Common myeloid progenitor, CD34-positive (primary cell): ENCODE results near the gene MAP3K12.

Experiments used
- CTCF ChIA-PET: fragments of 350-600 bp; sonication (Branson Sonifier 250); formaldehyde crosslinking; loops from one replicate; lab custom pipeline; 2021; ENCODE audit warnings: antibody characterized with exemption; lab: Charles Lee
- POLR2A ChIA-PET: fragments of 350-600 bp; sonication (Branson Sonifier 250); formaldehyde crosslinking; loops from one replicate; lab custom pipeline; 2021; ENCODE audit warnings: antibody characterized with exemption; lab: Charles Lee
- DNase-seq, 3 donors: peaks; one replicate each; pipeline versions ENCODE4 v3.0.0 to v3.0.0-alpha.2; 2013
- H3K27ac ChIP-seq, 2 experiments: 1 replicate in 1 of 2; 2 replicates in 1 of 2; pipeline ENCODE4 v1.7.0; 2013; ENCODE audit warnings: inconsistent platforms in 2 of 2, low read length in 2 of 2, mild to moderate bottlenecking in 2 of 2, low read depth in 1 of 2, moderate library complexity in 1 of 2; ENCODE audit not compliant: severe bottlenecking in 2 of 2, insufficient read depth in 1 of 2, poor library complexity in 1 of 2
- H3K27me3 ChIP-seq, 5 experiments: replicated peaks in 2 of 5; 1 replicate in 3 of 5; 2 replicates in 2 of 5; pipeline versions ENCODE4 v1.6.1 to v1.7.0; 2013; ENCODE audit warnings: low read length in 4 of 5, mild to moderate bottlenecking in 2 of 5, moderate library complexity in 2 of 5, inconsistent platforms in 1 of 5; ENCODE audit not compliant: insufficient read depth in 5 of 5, control insufficient read depth in 4 of 5
- H3K36me3 ChIP-seq, 4 experiments: 1 replicate in 2 of 4; 2 replicates in 2 of 4; pipeline versions ENCODE4 v1.6.1 to v1.7.0; 2013; ENCODE audit warnings: low read length in 3 of 4, control low read depth in 1 of 4, mild to moderate bottlenecking in 1 of 4; ENCODE audit not compliant: control insufficient read depth in 4 of 4, insufficient read depth in 4 of 4
- H3K4me1 ChIP-seq, 4 experiments: 1 replicate in 3 of 4; 2 replicates in 1 of 4; pipeline versions ENCODE4 v1.6.1 to v1.7.1; 2013; ENCODE audit warnings: low read length in 3 of 4, mild to moderate bottlenecking in 3 of 4, control low read depth in 1 of 4, inconsistent platforms in 1 of 4, moderate library complexity in 1 of 4; ENCODE audit not compliant: control insufficient read depth in 4 of 4, insufficient read depth in 4 of 4; ENCODE audit errors: control extremely low read depth in 1 of 4
- H3K4me3 ChIP-seq, 7 experiments: 1 replicate in 4 of 7; 2 replicates in 3 of 7; pipeline versions ENCODE4 v1.5.1 to v1.7.0; 2013; ENCODE audit warnings: mild to moderate bottlenecking in 7 of 7, low read length in 6 of 7, moderate library complexity in 6 of 7, inconsistent platforms in 2 of 7, low read depth in 2 of 7, control low read depth in 1 of 7; ENCODE audit not compliant: insufficient read depth in 4 of 7, control insufficient read depth in 1 of 7; ENCODE audit errors: extremely low read depth in 1 of 7
- H3K9me3 ChIP-seq, 5 experiments: 1 replicate in 4 of 5; 2 replicates in 1 of 5; pipeline versions ENCODE4 v1.6.1 to v1.7.1; 2013; ENCODE audit warnings: low read length in 4 of 5, mild to moderate bottlenecking in 2 of 5, inconsistent platforms in 1 of 5, low read depth in 1 of 5, moderate library complexity in 1 of 5; ENCODE audit not compliant: control insufficient read depth in 4 of 5, insufficient read depth in 2 of 5; ENCODE audit errors: control extremely low read depth in 1 of 5
- WGBS: methylation state at CpG from one replicate; pipeline ENCODE4 v1.1.5; 2013; ENCODE audit not compliant: insufficient coverage; 5-methylcytosine and 5-hydroxymethylcytosine counted together

MAP3K12 gene

GRCh38 chr12:53510181-53510812, 11.0 kb upstream of the MAP3K12 start:
- H3K36me3 ChIP-seq: peaks cover 11 to 70% (median 51%) of the 10 kb centered on the region in 4 experiments
- 94% methylated on average over 5 of the region's 9 CpGs for WGBS
- CTCF ChIA-PET: interaction anchor here (0.6 to 10.5 kb wide), 15 partner anchors 9 to 1256 kb away, joined by 3 to 130 read pairs (median 5); partner anchors contain the start of genes MAP3K12 and TARBP2
- no peak overlapping the region for H3K4me3 ChIP-seq
- H3K27me3 ChIP-seq: no peaks in the 10 kb centered on the region
- POLR2A ChIA-PET: interaction anchor here (0.6 kb wide), 1 partner anchor 34 kb away, joined by 3 read pairs; no protein-coding TSS in a partner anchor
- no peaks in the 10 kb centered on the region for H3K9me3 ChIP-seq
- no peak for DNase-seq
- peaks cover 3 to 26% (median 13%) of the 10 kb centered on the region in 4 experiments for H3K4me1 ChIP-seq
- no peak overlapping the region for H3K27ac ChIP-seq

- peak; percentile 67 to 75 (median 72) for DNase-seq
- H3K36me3 ChIP-seq: peaks cover 13 to 70% (median 60%) of the 10 kb centered on the region in 4 experiments
- H3K27ac ChIP-seq: no peak overlapping the region
- 42% methylated on average over 6 of the region's 7 CpGs for WGBS
- H3K9me3 ChIP-seq: no peaks in the 10 kb centered on the region
- ChIA-PET CTCF (interaction anchor here (0.6 to 10.5 kb wide), 29 partner anchors 9 to 238 kb away, joined by 3 to 130 read pairs (median 5); partner anchors contain the start of genes AAAS, MAP3K12 and SP1), POLR2A (interaction anchor here (0.6 to 1.5 kb wide), 5 partner anchors 27 to 328 kb away, joined by 3 to 6 read pairs (median 4); partner anchors contain the start of gene ZNF740)
- peak overlapping the region in 1 of 7 experiments; percentile 21 for H3K4me3 ChIP-seq
- no peaks in the 10 kb centered on the region for H3K27me3 ChIP-seq
- H3K4me1 ChIP-seq: peaks cover 0 to 11% (median 6%) of the 10 kb centered on the region in 4 experiments
These were observed 9.4 kb upstream of the MAP3K12 start for GRCh38 chr12:53508534-53509170.

GRCh38 chr12:53507603-53507885, 8.3 kb upstream of the MAP3K12 start:
- 94% methylated on average over 3 of the region's 4 CpGs for WGBS
- POLR2A ChIA-PET: interaction anchor here (1.5 kb wide), 1 partner anchor 26 kb away, joined by 3 read pairs; no protein-coding TSS in a partner anchor

GRCh38 chr12:53506881-53507602, 7.8 kb upstream of the MAP3K12 start, which contains the start of gene NPFF:
Gene NPFF (minus strand): TSS chr12:53507484. CDS start chr12:53507474, 10 bp downstream.
- H3K4me3 ChIP-seq: no peak within 1 kb of the TSS
- no peaks in the 10 kb centered on the region for H3K27me3 ChIP-seq
- peaks cover 13 to 64% (median 50%) of the 10 kb centered on the region in 4 experiments for H3K36me3 ChIP-seq
- H3K27ac ChIP-seq: no peak within 1 kb of the TSS
- no peaks in the 10 kb centered on the region for H3K9me3 ChIP-seq
- CTCF ChIA-PET: interaction anchor here (1.0 to 10.5 kb wide), 8 partner anchors 9 to 180 kb away, joined by 3 to 130 read pairs (median 16); no protein-coding TSS in a partner anchor
- DNase-seq: no peak
- POLR2A ChIA-PET: no interaction called here
- WGBS: 97% methylated on average over 6 of the region's 9 CpGs
- peaks cover 0 to 14% (median 9%) of the 10 kb centered on the region in 4 experiments for H3K4me1 ChIP-seq

More at GRCh38 chr12:53507603-53507885, 8.3 kb upstream of the MAP3K12 start:
- no peak for DNase-seq
- peaks cover 13 to 69% (median 54%) of the 10 kb centered on the region in 4 experiments for H3K36me3 ChIP-seq
- no peak overlapping the region for H3K4me3 ChIP-seq
- H3K9me3 ChIP-seq: no peaks in the 10 kb centered on the region
- no peak overlapping the region for H3K27ac ChIP-seq
- no peaks in the 10 kb centered on the region for H3K27me3 ChIP-seq
- H3K4me1 ChIP-seq: peaks cover 0 to 9% (median 5%) of the 10 kb centered on the region in 4 experiments
- CTCF ChIA-PET: interaction anchor here (0.6 to 10.5 kb wide), 11 partner anchors 10 to 239 kb away, joined by 3 to 130 read pairs (median 4); no protein-coding TSS in a partner anchor

GRCh38 chr12:53506450-53506785, 7.2 kb upstream of the MAP3K12 start:
- Histone ChIP-seq H3K27ac (no peak overlapping the region), H3K4me1 (peaks cover 0 to 20% (median 15%) of the 10 kb centered on the region in 4 experiments), H3K4me3 (no peak overlapping the region), H3K9me3 (no peaks in the 10 kb centered on the region), H3K36me3 (peaks cover 13 to 58% (median 47%) of the 10 kb centered on the region in 4 experiments), H3K27me3 (no peaks in the 10 kb centered on the region)
- POLR2A ChIA-PET: no interaction called here
- no peak for DNase-seq
- WGBS: 92% methylated on average over 2 of the region's 2 CpGs
- CTCF ChIA-PET: interaction anchor here (1.0 to 10.5 kb wide), 4 partner anchors 15 to 218 kb away, joined by 3 to 130 read pairs (median 4); no protein-coding TSS in a partner anchor

GRCh38 chr12:53505555-53506449, 6.5 kb upstream of the MAP3K12 start:
- Histone ChIP-seq H3K36me3 (peaks cover 13 to 56% (median 45%) of the 10 kb centered on the region in 4 experiments), H3K4me3 (no peak overlapping the region), H3K27ac (no peak overlapping the region), H3K27me3 (no peaks in the 10 kb centered on the region), H3K4me1 (peaks cover 0 to 22% (median 18%) of the 10 kb centered on the region in 4 experiments), H3K9me3 (no peaks in the 10 kb centered on the region)
- ChIA-PET POLR2A (no interaction called here), CTCF (interaction anchor here (1.0 to 10.5 kb wide), 5 partner anchors 15 to 217 kb away, joined by 3 to 130 read pairs (median 4); no protein-coding TSS in a partner anchor)
- no peak for DNase-seq
- 98% methylated on average over 15 of the region's 19 CpGs for WGBS
